Measurements from ENCODE around the gene FALEC. TPM values are rescaled to one million over a fixed set of nuclear protein-coding genes. Genes with fewer than 3 reads are reported as not detected.

FALEC gene
- total and polyA plus RNA-seq, 2 of the 8 experiments (the other 6 are each of a cell fraction or from before 2014, with no cell fraction given): not detected

GRCh38 chr1:150484861-150485260 lies 30.7 kb upstream of the FALEC start (continued):
- TF ChIP-seq SAP30 (IDR thresholded peaks at IDR 0.05; ENCODE audit: insufficient read depth, insufficient replicate concordance, low read length) (no peak), BRCA1 (IDR thresholded peaks at IDR 0.05; ENCODE audit: low read depth, low read length) (no peak)
